Activated CD8-positive, alpha-beta T cell treated with anti-CD3 and anti-CD28 coated beads for 36 hours (primary cell): ENCODE measurements around the gene HNRNPC. TPM values are rescaled to one million over a fixed set of nuclear protein-coding genes. Genes with fewer than 3 reads are reported as not detected.

Source experiments
- ATAC-seq: fragments of 200-7000 bp; cut with Tn5 transposase; one replicate; pipeline ENCODE4 v1.10.0; 2021; ENCODE audit warnings: mild to moderate bottlenecking, moderate library complexity
- CTCF ChIA-PET: fragments of 350-600 bp; sonication (Branson Sonifier 250); formaldehyde crosslinking; loops from one replicate; lab custom pipeline; 2021; ENCODE audit warnings: antibody characterized with exemption; lab: Charles Lee
- POLR2A ChIA-PET: fragments of 350-600 bp; sonication (Branson Sonifier 250); formaldehyde crosslinking; loops from one replicate; lab custom pipeline; 2021; ENCODE audit warnings: antibody characterized with exemption; lab: Charles Lee
- DNase-seq: peaks from one replicate; pipeline ENCODE4 v3.0.0-alpha.2; 2020
- H3K27ac Mint-ChIP-seq: one replicate; pipeline ENCODE4 v1.8.0; 2021; ENCODE audit warnings: mild to moderate bottlenecking, mixed read lengths
- H3K27me3 Mint-ChIP-seq: one replicate; pipeline ENCODE4 v1.8.0; 2021; ENCODE audit warnings: mixed read lengths
- H3K36me3 Mint-ChIP-seq: one replicate; pipeline ENCODE4 v1.8.0; 2021; ENCODE audit warnings: low read depth, mixed read lengths
- H3K4me1 Mint-ChIP-seq: one replicate; pipeline ENCODE4 v1.8.0; 2021; ENCODE audit warnings: low read depth, mixed read lengths
- H3K4me3 Mint-ChIP-seq: one replicate; pipeline ENCODE4 v1.8.0; 2021; ENCODE audit warnings: mild to moderate bottlenecking, moderate library complexity, mixed read lengths
- H3K9me3 Mint-ChIP-seq: one replicate; pipeline ENCODE4 v1.8.0; 2021; ENCODE audit warnings: mixed read lengths
- CTCF ChIP-seq: fragments of 200-600 bp; IDR thresholded peaks from one replicate; pipeline ENCODE4 v1.8.0; 2022; ENCODE audit warnings: antibody characterized with exemption, mild to moderate bottlenecking
- intact Hi-C: fragments of 100-400 bp; cut with micrococcal nuclease; formaldehyde crosslinking; loops from one replicate; pipeline ENCODE4 v1.10.0; 2022
- total RNA-seq, 2 experiments: library from RNA; stranded (reverse); gene quantifications; one replicate each; pipeline ENCODE4 v1.2.3, GENCODE V29; 2021

Gene HNRNPC
- total RNA-seq, 2 experiments from 2014 or later, result 1,078 to 1,115 TPM

GRCh38 chr14:21191809-21192446 lies 77.3 kb downstream of the HNRNPC start:
- peak; percentile 85 for DNase-seq
- H3K27ac Mint-ChIP-seq, result peak overlapping the region; percentile 55
- POLR2A ChIA-PET, result interaction anchor here (2.1 kb wide), 1 partner anchor 9 kb away, joined by 8 read pairs; no protein-coding TSS in a partner anchor
- TF ChIP-seq CTCF, result no peak
- H3K27me3 Mint-ChIP-seq, result no peaks in the 10 kb centered on the region
- CTCF ChIA-PET, result interaction anchor here (1.3 to 1.4 kb wide), 2 partner anchors 89 to 177 kb away, joined by 3 to 4 read pairs; no protein-coding TSS in a partner anchor
- H3K4me1 Mint-ChIP-seq, result peaks cover 3% of the 10 kb centered on the region
- H3K9me3 Mint-ChIP-seq, result no peaks in the 10 kb centered on the region
- ATAC-seq, result peak; percentile 98
- no peaks in the 10 kb centered on the region for H3K36me3 Mint-ChIP-seq
- H3K4me3 Mint-ChIP-seq, result peak overlapping the region; percentile 66
- intact Hi-C loops, result no loop called here

- intact Hi-C loops, result no loop called here
Observed at GRCh38 chr14:21191261-21191808, 77.9 kb downstream of the HNRNPC start.

GRCh38 chr14:21185491-21185890 lies 83.8 kb downstream of the HNRNPC start:
- intact Hi-C loops, result no loop called here
- CTCF ChIA-PET, result interaction anchor here (1.2 kb wide), 1 partner anchor 215 kb away, joined by 4 read pairs; no protein-coding TSS in a partner anchor
- Mint-ChIP-seq H3K4me1 (no peaks in the 10 kb centered on the region), H3K27ac (no peak overlapping the region), H3K4me3 (no peak overlapping the region), H3K9me3 (peaks cover 1% of the 10 kb centered on the region), H3K36me3 (no peaks in the 10 kb centered on the region), H3K27me3 (peaks cover 5% of the 10 kb centered on the region)
- POLR2A ChIA-PET, result no interaction called here
- no peak for TF ChIP-seq CTCF
- no peak for DNase-seq
- ATAC-seq, result no peak

More at GRCh38 chr14:21191261-21191808, 77.9 kb downstream of the HNRNPC start:
- peaks cover 3% of the 10 kb centered on the region for H3K4me1 Mint-ChIP-seq
- no peaks in the 10 kb centered on the region for H3K36me3 Mint-ChIP-seq
- peak overlapping the region; percentile 66 for H3K4me3 Mint-ChIP-seq
- peak overlapping the region; percentile 55 for H3K27ac Mint-ChIP-seq
- ATAC-seq, result peak; percentile 31
- H3K9me3 Mint-ChIP-seq, result no peaks in the 10 kb centered on the region
- no peak for TF ChIP-seq CTCF
- POLR2A ChIA-PET, result interaction anchor here (0.6 to 2.1 kb wide), 2 partner anchors 10 to 21 kb away, joined by 3 to 8 read pairs; no protein-coding TSS in a partner anchor
- DNase-seq, result no peak
- H3K27me3 Mint-ChIP-seq, result no peaks in the 10 kb centered on the region
- CTCF ChIA-PET, result interaction anchor here (1.0 to 1.4 kb wide), 2 partner anchors 14 to 88 kb away, joined by 3 read pairs; no protein-coding TSS in a partner anchor

GRCh38 chr14:21184254-21184653 lies 85.0 kb downstream of the HNRNPC start:
- POLR2A ChIA-PET, result no interaction called here
- intact Hi-C loops, result no loop called here
- Mint-ChIP-seq H3K4me3 (no peak overlapping the region), H3K36me3 (no peaks in the 10 kb centered on the region), H3K4me1 (no peaks in the 10 kb centered on the region), H3K9me3 (peaks cover 1% of the 10 kb centered on the region), H3K27ac (no peak overlapping the region), H3K27me3 (peaks cover 5% of the 10 kb centered on the region)
- ATAC-seq, result no peak
- no peak for TF ChIP-seq CTCF
- CTCF ChIA-PET, result no interaction called here
- no peak for DNase-seq

- CTCF ChIA-PET, result no interaction called here
- intact Hi-C loops, result no loop called here
- TF ChIP-seq CTCF, result no peak
Observed at GRCh38 chr14:21182166-21182565, 87.1 kb downstream of the HNRNPC start.

More at GRCh38 chr14:21182166-21182565, 87.1 kb downstream of the HNRNPC start:
- Mint-ChIP-seq H3K9me3 (peaks cover 3% of the 10 kb centered on the region), H3K27ac (no peak overlapping the region), H3K27me3 (peaks cover 5% of the 10 kb centered on the region), H3K36me3 (no peaks in the 10 kb centered on the region), H3K4me1 (no peaks in the 10 kb centered on the region), H3K4me3 (no peak overlapping the region)
- ATAC-seq (no peak), DNase-seq (no peak)
- POLR2A ChIA-PET, result interaction anchor here (0.9 kb wide), 1 partner anchor 16 kb away, joined by 3 read pairs; no protein-coding TSS in a partner anchor
